B cell (primary cell): ENCODE data around the gene TCEAL4.
"Not testable (repeated sequence)": the region's sequence is repeated elsewhere in the genome, so short reads cannot be mapped to it uniquely, and the experiment has no call there.

Experiments used
- EZH2 ChIP-seq: IDR thresholded peaks from 2 replicates; pipeline ENCODE4 v1.6.1; 2012; ENCODE audit warnings: borderline replicate concordance, low read depth, mild to moderate bottlenecking, moderate library complexity, low read length; ENCODE audit not compliant: insufficient read depth, poor library complexity, severe bottlenecking
- TF ChIP-seq, protein P1 (sequence below): fragments of 200-600 bp; IDR thresholded peaks from one replicate; pipeline ENCODE4 v1.8.0; 2022; ENCODE audit warnings: antibody characterized with exemption, mild to moderate bottlenecking

DNA sequence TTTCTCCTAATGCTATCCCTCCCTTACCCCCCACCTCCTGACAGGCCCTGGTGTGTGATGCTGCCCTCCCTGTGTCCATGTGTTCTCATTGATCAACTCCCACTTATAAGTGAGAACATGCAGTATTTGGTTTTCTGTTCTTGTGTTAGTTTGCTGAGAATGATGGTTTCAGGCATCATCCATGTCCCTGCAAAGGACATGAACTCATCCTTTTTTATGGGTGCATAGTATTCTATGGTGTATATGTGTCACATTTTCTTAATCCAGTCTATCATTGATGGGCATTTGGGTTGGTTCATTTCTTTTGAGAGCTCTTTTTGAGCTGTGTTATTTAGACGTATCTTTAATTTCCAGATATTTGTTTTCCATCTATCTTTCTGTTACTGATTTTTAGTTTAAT, 7.0 kb downstream of the TCEAL4 start:
- TF ChIP-seq, protein P1, sequence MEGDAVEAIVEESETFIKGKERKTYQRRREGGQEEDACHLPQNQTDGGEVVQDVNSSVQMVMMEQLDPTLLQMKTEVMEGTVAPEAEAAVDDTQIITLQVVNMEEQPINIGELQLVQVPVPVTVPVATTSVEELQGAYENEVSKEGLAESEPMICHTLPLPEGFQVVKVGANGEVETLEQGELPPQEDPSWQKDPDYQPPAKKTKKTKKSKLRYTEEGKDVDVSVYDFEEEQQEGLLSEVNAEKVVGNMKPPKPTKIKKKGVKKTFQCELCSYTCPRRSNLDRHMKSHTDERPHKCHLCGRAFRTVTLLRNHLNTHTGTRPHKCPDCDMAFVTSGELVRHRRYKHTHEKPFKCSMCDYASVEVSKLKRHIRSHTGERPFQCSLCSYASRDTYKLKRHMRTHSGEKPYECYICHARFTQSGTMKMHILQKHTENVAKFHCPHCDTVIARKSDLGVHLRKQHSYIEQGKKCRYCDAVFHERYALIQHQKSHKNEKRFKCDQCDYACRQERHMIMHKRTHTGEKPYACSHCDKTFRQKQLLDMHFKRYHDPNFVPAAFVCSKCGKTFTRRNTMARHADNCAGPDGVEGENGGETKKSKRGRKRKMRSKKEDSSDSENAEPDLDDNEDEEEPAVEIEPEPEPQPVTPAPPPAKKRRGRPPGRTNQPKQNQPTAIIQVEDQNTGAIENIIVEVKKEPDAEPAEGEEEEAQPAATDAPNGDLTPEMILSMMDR, result not testable (repeated sequence)
- not testable (repeated sequence) for TF ChIP-seq EZH2
